Measurements from ENCODE around the gene STK38L.

The STK38L gene

GRCh38 chr12:27276275-27276674 is 32.2 kb downstream of the STK38L start:
- DNase-seq (ENCODE audit: low read depth in 2 of 2): no peak

- no peak for DNase-seq (ENCODE audit: low read depth in 2 of 2)
These were observed 33.8 kb downstream of the STK38L start for GRCh38 chr12:27277846-27278260.

- DNase-seq (ENCODE audit: low read depth in 2 of 2): no peak
These were observed 35.7 kb downstream of the STK38L start for GRCh38 chr12:27279826-27280225.

GRCh38 chr12:27280412-27280811 is 36.3 kb downstream of the STK38L start:
- no peak for DNase-seq (ENCODE audit: low read depth in 2 of 2)

GRCh38 chr12:27282754-27283153 is 38.7 kb downstream of the STK38L start:
- DNase-seq (ENCODE audit: low read depth in 2 of 2): no peak

GRCh38 chr12:27284021-27284420 is 39.9 kb downstream of the STK38L start:
- DNase-seq (ENCODE audit: low read depth in 2 of 2): no peak

- no peak for DNase-seq (ENCODE audit: low read depth in 2 of 2)
These were observed 40.7 kb downstream of the STK38L start for GRCh38 chr12:27284751-27285150.

GRCh38 chr12:27285403-27285802 is 41.3 kb downstream of the STK38L start:
- DNase-seq (ENCODE audit: low read depth in 2 of 2): no peak

GRCh38 chr12:27289414-27289813 is 45.3 kb downstream of the STK38L start:
- DNase-seq (ENCODE audit: low read depth in 2 of 2): no peak

- no peak for DNase-seq (ENCODE audit: low read depth in 2 of 2)
These were observed 46.5 kb downstream of the STK38L start for GRCh38 chr12:27290501-27291168.

- no peak for DNase-seq (ENCODE audit: low read depth in 2 of 2)
These were observed 47.8 kb downstream of the STK38L start for GRCh38 chr12:27291862-27292261.

GRCh38 chr12:27292718-27293117 is 48.6 kb downstream of the STK38L start:
- no peak for DNase-seq (ENCODE audit: low read depth in 2 of 2)

GRCh38 chr12:27293463-27293862 is 49.4 kb downstream of the STK38L start:
- no peak for DNase-seq (ENCODE audit: low read depth in 2 of 2)

- DNase-seq (ENCODE audit: low read depth in 2 of 2): no peak
These were observed 52.6 kb downstream of the STK38L start for GRCh38 chr12:27296674-27297073.

- no peak for DNase-seq (ENCODE audit: low read depth in 2 of 2)
These were observed 53.5 kb downstream of the STK38L start for GRCh38 chr12:27297566-27297965.

GRCh38 chr12:27299102-27299501 is 55.0 kb downstream of the STK38L start:
- no peak for DNase-seq (ENCODE audit: low read depth in 2 of 2)

- no peak for DNase-seq (ENCODE audit: low read depth in 2 of 2)
These were observed 56.1 kb downstream of the STK38L start for GRCh38 chr12:27300226-27300625.

GRCh38 chr12:27303139-27304111 is 59.3 kb downstream of the STK38L start:
- no peak for DNase-seq (ENCODE audit: low read depth in 2 of 2)

- no peak for DNase-seq (ENCODE audit: low read depth in 2 of 2)
These were observed 60.8 kb downstream of the STK38L start for GRCh38 chr12:27304856-27305255.

GRCh38 chr12:27305673-27306456 is 61.8 kb downstream of the STK38L start:
- no peak for DNase-seq (ENCODE audit: low read depth in 2 of 2)

GRCh38 chr12:27309293-27309994 is 65.4 kb downstream of the STK38L start:
- no peak for DNase-seq (ENCODE audit: low read depth in 2 of 2)

GRCh38 chr12:27309995-27310315 is 65.9 kb downstream of the STK38L start:
- no peak for DNase-seq (ENCODE audit: low read depth in 2 of 2)

Data from stimulated activated CD8-positive, alpha-beta memory T cell treated with anti-CD3 and anti-CD28 coated beads, Interleukin-2, amount 100 ng/mL, for 1 hour (primary cell).